AG04450 (cell line): ENCODE data around the gene ITGA5. TPM values are rescaled to one million over a fixed set of nuclear protein-coding genes. Genes with fewer than 3 reads are reported as not detected.
A peak's percentile ranks its signal among the peaks of the same experiment; 100 is the strongest.

Experiments
- CTCF ChIA-PET: fragments of 300-600, 350-600 bp; formaldehyde crosslinking; extraction: SDS; loops from one replicate; lab custom pipeline; 2022; ENCODE audit warnings: antibody characterized with exemption, inconsistent platforms; lab: Charles Lee
- POLR2A ChIA-PET: fragments of 350-600 bp; formaldehyde crosslinking; extraction: SDS; loops from one replicate; lab custom pipeline; 2021; ENCODE audit warnings: antibody characterized with exemption, inconsistent platforms; lab: Yijun Ruan, JAX
- DNase-seq: peaks from one replicate; pipeline ENCODE4 v3.0.0-alpha.2; 2011; ENCODE audit warnings: low read depth, low spot score
- H3K27ac ChIP-seq: one replicate; pipeline ENCODE4 v1.5.1; 2012; ENCODE audit warnings: low read depth, low read length, control low read depth
- H3K27me3 ChIP-seq: one replicate; pipeline ENCODE4 v1.6.0; 2012; ENCODE audit warnings: low read length; ENCODE audit not compliant: control insufficient read depth, insufficient read depth
- H3K4me3 ChIP-seq: 2 replicates; pipeline ENCODE4 v1.5.1; 2011; ENCODE audit warnings: mild to moderate bottlenecking, low read depth, low read length, control low read depth
- H3K9me3 ChIP-seq: 2 replicates; pipeline ENCODE4 v1.5.1; 2012; ENCODE audit warnings: low read length; ENCODE audit not compliant: control insufficient read depth, insufficient read depth
- CTCF ChIP-seq: IDR thresholded peaks from 2 replicates; pipeline ENCODE4 v1.5.1; 2011; ENCODE audit warnings: low read depth, low read length, control low read depth, inconsistent platforms
- polyA plus RNA-seq: library from polyadenylated mRNA; depleted of rRNA; stranded (reverse); fragments of >200 nt; gene quantifications from 2 replicates; pipeline ENCODE4 v1.2.3, GENCODE V29; 2011

The ITGA5 gene
- polyA plus RNA-seq, 1 experiment = 160 TPM

- peak overlapping the region; percentile 65 for H3K4me3 ChIP-seq
- peak overlapping the region; percentile 97 for H3K27ac ChIP-seq
- no peak for TF ChIP-seq CTCF
- ChIA-PET POLR2A (interaction anchor here (0.7 to 2.6 kb wide), 18 partner anchors 9 to 797 kb away, joined by 3 to 18 read pairs (median 4); partner anchors contain the start of genes CBX5, COPZ1 and HNRNPA1), CTCF (interaction anchor here (1.1 to 7.0 kb wide), 15 partner anchors 9 to 145 kb away, joined by 3 to 48 read pairs (median 16); partner anchors contain the start of gene COPZ1)
- no peaks in the 10 kb centered on the region for H3K27me3 ChIP-seq
- H3K9me3 ChIP-seq = no peaks in the 10 kb centered on the region
- peak; percentile 99 for DNase-seq
Measured at GRCh38 chr12:54358945-54359761, 59.9 kb downstream of the ITGA5 start.

- Histone ChIP-seq H3K9me3 (no peaks in the 10 kb centered on the region), H3K27ac (peak overlapping the region; percentile 67), H3K27me3 (no peaks in the 10 kb centered on the region), H3K4me3 (peak overlapping the region; percentile 65)
- ChIA-PET POLR2A (interaction anchor here (0.5 to 2.6 kb wide), 12 partner anchors 12 to 137 kb away, joined by 3 to 18 read pairs (median 6); partner anchors contain the start of genes CBX5, COPZ1 and HNRNPA1), CTCF (interaction anchor here (0.7 to 7.0 kb wide), 12 partner anchors 10 to 144 kb away, joined by 3 to 48 read pairs (median 18); partner anchors contain the start of gene COPZ1)
- no peak for TF ChIP-seq CTCF
- DNase-seq = no peak
Measured at GRCh38 chr12:54358191-54358944, 60.7 kb downstream of the ITGA5 start.

- no peaks in the 10 kb centered on the region for H3K27me3 ChIP-seq
- no peaks in the 10 kb centered on the region for H3K9me3 ChIP-seq
- no peak overlapping the region for H3K27ac ChIP-seq
- ChIA-PET POLR2A (no interaction called here), CTCF (interaction anchor here (2.4 to 7.0 kb wide), 9 partner anchors 11 to 143 kb away, joined by 15 to 48 read pairs (median 22); partner anchors contain the start of gene COPZ1)
- DNase-seq = no peak
- H3K4me3 ChIP-seq = no peak overlapping the region
- no peak for TF ChIP-seq CTCF
Measured at GRCh38 chr12:54357506-54358190, 61.4 kb downstream of the ITGA5 start.

- ChIA-PET POLR2A (no interaction called here), CTCF (interaction anchor here (3.2 to 7.0 kb wide), 5 partner anchors 14 to 143 kb away, joined by 16 to 48 read pairs (median 24); partner anchors contain the start of gene COPZ1)
- TF ChIP-seq CTCF = no peak
- no peak for DNase-seq
- H3K27me3 ChIP-seq = no peaks in the 10 kb centered on the region
- H3K27ac ChIP-seq = no peak overlapping the region
- no peak overlapping the region for H3K4me3 ChIP-seq
- H3K9me3 ChIP-seq = no peaks in the 10 kb centered on the region
Measured at GRCh38 chr12:54356951-54357356, 62.1 kb downstream of the ITGA5 start.
